ENCODE measurements around the gene PIK3C2G.
A peak's percentile ranks its signal among the peaks of the same experiment; 100 is the strongest.

The PIK3C2G gene

GRCh38 chr12:18280728-18281127 lies 19.4 kb downstream of the PIK3C2G start:
- Histone ChIP-seq H3K4me1 (ENCODE audit: insufficient read depth, low read length) (peaks cover 24% of the 10 kb centered on the region), H3K9me3 (ENCODE audit: insufficient read depth, low read depth, low read length) (no peaks in the 10 kb centered on the region), H3K4me3 (ENCODE audit: low read length) (no peak overlapping the region), H3K27me3 (ENCODE audit: insufficient read depth, low read length) (no peaks in the 10 kb centered on the region), H3K27ac (ENCODE audit: low read depth, low read length) (no peak overlapping the region), H3K36me3 (ENCODE audit: insufficient read depth, low read length) (no peaks in the 10 kb centered on the region), H3K9ac (ENCODE audit: low read depth, low read length) (no peak overlapping the region)
- WGBS, result 90% methylated on average over 1 of the region's 1 CpG

GRCh38 chr12:18281941-18282340 lies 20.6 kb downstream of the PIK3C2G start:
- H3K27me3 ChIP-seq (ENCODE audit: insufficient read depth, low read length), result no peaks in the 10 kb centered on the region
- no peak overlapping the region for H3K4me3 ChIP-seq (ENCODE audit: low read length)
- no peaks in the 10 kb centered on the region for H3K36me3 ChIP-seq (ENCODE audit: insufficient read depth, low read length)
- 93% methylated on average over 3 of the region's 3 CpGs for WGBS
- no peak overlapping the region for H3K9ac ChIP-seq (ENCODE audit: low read depth, low read length)
- peaks cover 17% of the 10 kb centered on the region for H3K4me1 ChIP-seq (ENCODE audit: insufficient read depth, low read length)
- no peak overlapping the region for H3K27ac ChIP-seq (ENCODE audit: low read depth, low read length)
- no peaks in the 10 kb centered on the region for H3K9me3 ChIP-seq (ENCODE audit: insufficient read depth, low read depth, low read length)

- H3K27ac ChIP-seq (ENCODE audit: low read depth, low read length), result no peak overlapping the region
- 71% methylated on average over 4 of the region's 4 CpGs for WGBS
Measured at GRCh38 chr12:18283831-18284230, 22.5 kb downstream of the PIK3C2G start.

GRCh38 chr12:18284386-18284785 lies 23.1 kb downstream of the PIK3C2G start:
- no peak overlapping the region for H3K27ac ChIP-seq (ENCODE audit: low read depth, low read length)
- no peak overlapping the region for H3K4me3 ChIP-seq (ENCODE audit: low read length)
- H3K36me3 ChIP-seq (ENCODE audit: insufficient read depth, low read length), result no peaks in the 10 kb centered on the region
- WGBS, result 81% methylated on average over 2 of the region's 3 CpGs
- no peak overlapping the region for H3K9ac ChIP-seq (ENCODE audit: low read depth, low read length)
- no peaks in the 10 kb centered on the region for H3K9me3 ChIP-seq (ENCODE audit: insufficient read depth, low read depth, low read length)
- no peaks in the 10 kb centered on the region for H3K27me3 ChIP-seq (ENCODE audit: insufficient read depth, low read length)
- peaks cover 17% of the 10 kb centered on the region for H3K4me1 ChIP-seq (ENCODE audit: insufficient read depth, low read length)

More at GRCh38 chr12:18283831-18284230, 22.5 kb downstream of the PIK3C2G start:
- no peaks in the 10 kb centered on the region for H3K36me3 ChIP-seq (ENCODE audit: insufficient read depth, low read length)
- no peak overlapping the region for H3K9ac ChIP-seq (ENCODE audit: low read depth, low read length)
- no peaks in the 10 kb centered on the region for H3K9me3 ChIP-seq (ENCODE audit: insufficient read depth, low read depth, low read length)
- H3K27me3 ChIP-seq (ENCODE audit: insufficient read depth, low read length), result no peaks in the 10 kb centered on the region
- H3K4me1 ChIP-seq (ENCODE audit: insufficient read depth, low read length), result peaks cover 17% of the 10 kb centered on the region
- no peak overlapping the region for H3K4me3 ChIP-seq (ENCODE audit: low read length)

GRCh38 chr12:18285161-18285560 lies 23.8 kb downstream of the PIK3C2G start:
- Histone ChIP-seq H3K4me3 (ENCODE audit: low read length) (no peak overlapping the region), H3K27ac (ENCODE audit: low read depth, low read length) (no peak overlapping the region), H3K9me3 (ENCODE audit: insufficient read depth, low read depth, low read length) (no peaks in the 10 kb centered on the region), H3K27me3 (ENCODE audit: insufficient read depth, low read length) (no peaks in the 10 kb centered on the region), H3K4me1 (ENCODE audit: insufficient read depth, low read length) (peaks cover 17% of the 10 kb centered on the region), H3K36me3 (ENCODE audit: insufficient read depth, low read length) (no peaks in the 10 kb centered on the region), H3K9ac (ENCODE audit: low read depth, low read length) (no peak overlapping the region)
- WGBS, result 0% methylated on average over 1 of the region's 1 CpG

- Histone ChIP-seq H3K9me3 (ENCODE audit: insufficient read depth, low read depth, low read length) (no peaks in the 10 kb centered on the region), H3K27me3 (ENCODE audit: insufficient read depth, low read length) (no peaks in the 10 kb centered on the region), H3K4me3 (ENCODE audit: low read length) (no peak overlapping the region), H3K4me1 (ENCODE audit: insufficient read depth, low read length) (no peaks in the 10 kb centered on the region), H3K9ac (ENCODE audit: low read depth, low read length) (no peak overlapping the region), H3K36me3 (ENCODE audit: insufficient read depth, low read length) (no peaks in the 10 kb centered on the region), H3K27ac (ENCODE audit: low read depth, low read length) (no peak overlapping the region)
- 80% methylated on average over 3 of the region's 3 CpGs for WGBS
Measured at GRCh38 chr12:18290386-18290785, 29.1 kb downstream of the PIK3C2G start.

GRCh38 chr12:18294889-18295288 lies 33.6 kb downstream of the PIK3C2G start:
- H3K36me3 ChIP-seq (ENCODE audit: insufficient read depth, low read length), result no peaks in the 10 kb centered on the region
- no peak overlapping the region for H3K4me3 ChIP-seq (ENCODE audit: low read length)
- H3K4me1 ChIP-seq (ENCODE audit: insufficient read depth, low read length), result peaks cover 34% of the 10 kb centered on the region
- H3K27ac ChIP-seq (ENCODE audit: low read depth, low read length), result no peak overlapping the region
- H3K27me3 ChIP-seq (ENCODE audit: insufficient read depth, low read length), result no peaks in the 10 kb centered on the region
- H3K9ac ChIP-seq (ENCODE audit: low read depth, low read length), result no peak overlapping the region
- no peaks in the 10 kb centered on the region for H3K9me3 ChIP-seq (ENCODE audit: insufficient read depth, low read depth, low read length)

- H3K4me3 ChIP-seq (ENCODE audit: low read length), result no peak overlapping the region
- H3K4me1 ChIP-seq (ENCODE audit: insufficient read depth, low read length), result peaks cover 37% of the 10 kb centered on the region
- 74% methylated on average over 5 of the region's 6 CpGs for WGBS
Measured at GRCh38 chr12:18296201-18296908, 35.0 kb downstream of the PIK3C2G start.

GRCh38 chr12:18296909-18297280 lies 35.6 kb downstream of the PIK3C2G start:
- H3K4me3 ChIP-seq (ENCODE audit: low read length), result no peak overlapping the region
- peak overlapping the region; percentile 58 for H3K27ac ChIP-seq (ENCODE audit: low read depth, low read length)
- H3K9me3 ChIP-seq (ENCODE audit: insufficient read depth, low read depth, low read length), result 0 out of 2 replicates have a peak, but pooled peaks cover 1% of the 10 kb centered on the region
- H3K9ac ChIP-seq (ENCODE audit: low read depth, low read length), result no peak overlapping the region
- H3K36me3 ChIP-seq (ENCODE audit: insufficient read depth, low read length), result no peaks in the 10 kb centered on the region
- no peaks in the 10 kb centered on the region for H3K27me3 ChIP-seq (ENCODE audit: insufficient read depth, low read length)
- H3K4me1 ChIP-seq (ENCODE audit: insufficient read depth, low read length), result peaks cover 37% of the 10 kb centered on the region
- WGBS, result 89% methylated on average over 2 of the region's 3 CpGs

More at GRCh38 chr12:18296201-18296908, 35.0 kb downstream of the PIK3C2G start:
- Histone ChIP-seq H3K27me3 (ENCODE audit: insufficient read depth, low read length) (no peaks in the 10 kb centered on the region), H3K27ac (ENCODE audit: low read depth, low read length) (peak overlapping the region; percentile 58; the same call in 1 of the 2 replicates), H3K9ac (ENCODE audit: low read depth, low read length) (no peak overlapping the region), H3K36me3 (ENCODE audit: insufficient read depth, low read length) (no peaks in the 10 kb centered on the region), H3K9me3 (ENCODE audit: insufficient read depth, low read depth, low read length) (no peaks in the 10 kb centered on the region)

- no CpG with 5 or more reads among the region's 1 CpG for WGBS
- H3K9me3 ChIP-seq (ENCODE audit: insufficient read depth, low read depth, low read length), result peaks cover 10% of the 10 kb centered on the region; the same call in 1 of the 2 replicates
- peak overlapping the region; percentile 32; the same call in 1 of the 2 replicates for H3K27ac ChIP-seq (ENCODE audit: low read depth, low read length)
- no peak overlapping the region for H3K4me3 ChIP-seq (ENCODE audit: low read length)
- H3K27me3 ChIP-seq (ENCODE audit: insufficient read depth, low read length), result no peaks in the 10 kb centered on the region
- H3K9ac ChIP-seq (ENCODE audit: low read depth, low read length), result no peak overlapping the region
- peaks cover 37% of the 10 kb centered on the region for H3K4me1 ChIP-seq (ENCODE audit: insufficient read depth, low read length)
- H3K36me3 ChIP-seq (ENCODE audit: insufficient read depth, low read length), result no peaks in the 10 kb centered on the region
Measured at GRCh38 chr12:18297902-18298301, 36.6 kb downstream of the PIK3C2G start.

- Histone ChIP-seq H3K27ac (ENCODE audit: low read depth, low read length) (no peak overlapping the region), H3K36me3 (ENCODE audit: insufficient read depth, low read length) (no peaks in the 10 kb centered on the region), H3K9me3 (ENCODE audit: insufficient read depth, low read depth, low read length) (peaks cover 10% of the 10 kb centered on the region; the same call in 1 of the 2 replicates), H3K4me1 (ENCODE audit: insufficient read depth, low read length) (peaks cover 21% of the 10 kb centered on the region; the same call in 1 of the 2 replicates), H3K4me3 (ENCODE audit: low read length) (no peak overlapping the region), H3K27me3 (ENCODE audit: insufficient read depth, low read length) (no peaks in the 10 kb centered on the region), H3K9ac (ENCODE audit: low read depth, low read length) (no peak overlapping the region)
- 88% methylated on average over 5 of the region's 5 CpGs for WGBS
Measured at GRCh38 chr12:18302809-18303430, 41.6 kb downstream of the PIK3C2G start.
